Hippocampal formation (tissue), 2 donors: Measurements from ENCODE around the gene EXOC6B.

Experiments
- DNase-seq, 2 donors: peaks; one replicate each; lab custom pipeline; 2025; lab: John Stamatoyannopoulos, UW

The EXOC6B gene

GRCh38 chr2:72738096-72738495 is 87.7 kb downstream of the EXOC6B start:
- no peak for DNase-seq

- DNase-seq, result no peak
Observed at GRCh38 chr2:72734432-72734831, 91.4 kb downstream of the EXOC6B start.

GRCh38 chr2:72731116-72731515 is 94.7 kb downstream of the EXOC6B start:
- no peak for DNase-seq

GRCh38 chr2:72727356-72727755 is 98.5 kb downstream of the EXOC6B start:
- DNase-seq, result no peak

- no peak for DNase-seq
Observed at GRCh38 chr2:72723769-72724370, 102.0 kb downstream of the EXOC6B start.

GRCh38 chr2:72722492-72723070 is 103.3 kb downstream of the EXOC6B start:
- DNase-seq, result no peak

- no peak for DNase-seq
Observed at GRCh38 chr2:72719416-72719815, 106.4 kb downstream of the EXOC6B start.

- no peak for DNase-seq
Observed at GRCh38 chr2:72718876-72719275, 107.0 kb downstream of the EXOC6B start.

- no peak for DNase-seq
Observed at GRCh38 chr2:72716601-72717000, 109.2 kb downstream of the EXOC6B start.

GRCh38 chr2:72713857-72714256 is 112.0 kb downstream of the EXOC6B start:
- DNase-seq, result no peak

- no peak for DNase-seq
Observed at GRCh38 chr2:72712977-72713376, 112.9 kb downstream of the EXOC6B start.

- DNase-seq, result no peak
Observed at GRCh38 chr2:72712304-72712703, 113.5 kb downstream of the EXOC6B start.

- DNase-seq, result no peak
Observed at GRCh38 chr2:72710418-72711152, 115.2 kb downstream of the EXOC6B start.

- no peak for DNase-seq
Observed at GRCh38 chr2:72708236-72708635, 117.6 kb downstream of the EXOC6B start.

- no peak for DNase-seq
Observed at GRCh38 chr2:72698300-72698699, 127.5 kb downstream of the EXOC6B start.

- DNase-seq, result no peak
Observed at GRCh38 chr2:72696559-72696958, 129.3 kb downstream of the EXOC6B start.

- no peak for DNase-seq
Observed at GRCh38 chr2:72695676-72696075, 130.2 kb downstream of the EXOC6B start.

GRCh38 chr2:72694715-72695496 is 130.9 kb downstream of the EXOC6B start:
- no peak for DNase-seq

- no peak for DNase-seq
Observed at GRCh38 chr2:72689579-72690195, 136.1 kb downstream of the EXOC6B start.

GRCh38 chr2:72685638-72686213 is 140.1 kb downstream of the EXOC6B start:
- DNase-seq, result no peak

- DNase-seq, result no peak
Observed at GRCh38 chr2:72682061-72682460, 143.8 kb downstream of the EXOC6B start.
